Measurements from ENCODE around the gene RIMBP2. TPM values are rescaled to one million over a fixed set of nuclear protein-coding genes. Genes with fewer than 3 reads are reported as not detected.

RIMBP2 gene
- total and polyA plus RNA-seq, 4 donors: 0.39 to 1.0 TPM; not detected in 2

- DNase-seq (peak in 1 of 2 donors; percentile 12), ATAC-seq (ENCODE audit: low FRiP score) (no peak)
- no peaks in the 10 kb centered on the region for H3K9me3 ChIP-seq (ENCODE audit: control insufficient read depth, low read length)
- no peaks in the 10 kb centered on the region for H3K27me3 ChIP-seq (ENCODE audit: control insufficient read depth in 1 of 2, insufficient read depth in 2 of 2, low read length in 1 of 2)
- H3K4me1 ChIP-seq (ENCODE audit: control insufficient read depth in 1 of 2, insufficient read depth in 2 of 2, low read length in 2 of 2): no peaks in the 10 kb centered on the region
- H3K36me3 ChIP-seq (ENCODE audit: control insufficient read depth in 1 of 2, insufficient read depth in 2 of 2, low read length in 1 of 2): no peaks in the 10 kb centered on the region
- 86 to 87% methylated on average over 20 of the region's 20 CpGs for WGBS, 2 donors
- H3K4me3 ChIP-seq (ENCODE audit: low read length in 2 of 2): no peak overlapping the region
- H3K27ac ChIP-seq (ENCODE audit: low read depth in 1 of 2, low read length in 2 of 2): no peak overlapping the region
- intact Hi-C loops (cut with DNase I): no loop called here
Observed at GRCh38 chr12:130425698-130426245, 290.3 kb downstream of the RIMBP2 start.

GRCh38 chr12:130424858-130425697 is 291.0 kb downstream of the RIMBP2 start:
- intact Hi-C loops (cut with DNase I): no loop called here
- Histone ChIP-seq H3K27ac (ENCODE audit: low read depth in 1 of 2, low read length in 2 of 2) (no peak overlapping the region), H3K4me3 (ENCODE audit: low read length in 2 of 2) (no peak overlapping the region), H3K4me1 (ENCODE audit: control insufficient read depth in 1 of 2, insufficient read depth in 2 of 2, low read length in 2 of 2) (no peaks in the 10 kb centered on the region), H3K27me3 (ENCODE audit: control insufficient read depth in 1 of 2, insufficient read depth in 2 of 2, low read length in 1 of 2) (no peaks in the 10 kb centered on the region), H3K36me3 (ENCODE audit: control insufficient read depth in 1 of 2, insufficient read depth in 2 of 2, low read length in 1 of 2) (no peaks in the 10 kb centered on the region), H3K9me3 (ENCODE audit: control insufficient read depth, low read length) (no peaks in the 10 kb centered on the region)
- peak in 1 of 2 donors; percentile 30 for DNase-seq
- WGBS, 2 donors: 75 to 78% methylated on average over 36 of the region's 36 CpGs
- ATAC-seq (ENCODE audit: low FRiP score): no peak

GRCh38 chr12:130423991-130424857 is 291.9 kb downstream of the RIMBP2 start:
- intact Hi-C loops (cut with DNase I): no loop called here
- 82 to 85% methylated on average over 44 to 51 of the region's 51 CpGs for WGBS, 2 donors
- Histone ChIP-seq H3K27ac (ENCODE audit: low read depth in 1 of 2, low read length in 2 of 2) (no peak overlapping the region), H3K27me3 (ENCODE audit: control insufficient read depth in 1 of 2, insufficient read depth in 2 of 2, low read length in 1 of 2) (no peaks in the 10 kb centered on the region), H3K9me3 (ENCODE audit: control insufficient read depth, low read length) (no peaks in the 10 kb centered on the region), H3K36me3 (ENCODE audit: control insufficient read depth in 1 of 2, insufficient read depth in 2 of 2, low read length in 1 of 2) (no peaks in the 10 kb centered on the region), H3K4me3 (ENCODE audit: low read length in 2 of 2) (no peak overlapping the region), H3K4me1 (ENCODE audit: control insufficient read depth in 1 of 2, insufficient read depth in 2 of 2, low read length in 2 of 2) (no peaks in the 10 kb centered on the region)
- DNase-seq (peak in 1 of 2 donors; percentile 42), ATAC-seq (ENCODE audit: low FRiP score) (no peak)

- intact Hi-C loops (cut with DNase I): no loop called here
- WGBS, 2 donors: 85 to 87% methylated on average over 11 of the region's 11 CpGs
- Histone ChIP-seq H3K36me3 (ENCODE audit: control insufficient read depth in 1 of 2, insufficient read depth in 2 of 2, low read length in 1 of 2) (no peaks in the 10 kb centered on the region), H3K27ac (ENCODE audit: low read depth in 1 of 2, low read length in 2 of 2) (no peak overlapping the region), H3K27me3 (ENCODE audit: control insufficient read depth in 1 of 2, insufficient read depth in 2 of 2, low read length in 1 of 2) (no peaks in the 10 kb centered on the region), H3K4me1 (ENCODE audit: control insufficient read depth in 1 of 2, insufficient read depth in 2 of 2, low read length in 2 of 2) (no peaks in the 10 kb centered on the region), H3K4me3 (ENCODE audit: low read length in 2 of 2) (no peak overlapping the region), H3K9me3 (ENCODE audit: control insufficient read depth, low read length) (no peaks in the 10 kb centered on the region)
- no peak for ATAC-seq (ENCODE audit: low FRiP score)
- no peak for DNase-seq
Observed at GRCh38 chr12:130423136-130423535, 293.0 kb downstream of the RIMBP2 start.

GRCh38 chr12:130422676-130423075 is 293.4 kb downstream of the RIMBP2 start:
- Histone ChIP-seq H3K4me3 (ENCODE audit: low read length in 2 of 2) (no peak overlapping the region), H3K4me1 (ENCODE audit: control insufficient read depth in 1 of 2, insufficient read depth in 2 of 2, low read length in 2 of 2) (no peaks in the 10 kb centered on the region), H3K36me3 (ENCODE audit: control insufficient read depth in 1 of 2, insufficient read depth in 2 of 2, low read length in 1 of 2) (no peaks in the 10 kb centered on the region), H3K27me3 (ENCODE audit: control insufficient read depth in 1 of 2, insufficient read depth in 2 of 2, low read length in 1 of 2) (no peaks in the 10 kb centered on the region), H3K27ac (ENCODE audit: low read depth in 1 of 2, low read length in 2 of 2) (no peak overlapping the region), H3K9me3 (ENCODE audit: control insufficient read depth, low read length) (no peaks in the 10 kb centered on the region)
- ATAC-seq (ENCODE audit: low FRiP score) (no peak), DNase-seq (no peak)
- 86 to 87% methylated on average over 8 of the region's 8 CpGs for WGBS, 2 donors
- intact Hi-C loops (cut with DNase I): no loop called here

- Histone ChIP-seq H3K4me3 (ENCODE audit: low read length in 2 of 2) (no peak overlapping the region), H3K36me3 (ENCODE audit: control insufficient read depth in 1 of 2, insufficient read depth in 2 of 2, low read length in 1 of 2) (no peaks in the 10 kb centered on the region), H3K27ac (ENCODE audit: low read depth in 1 of 2, low read length in 2 of 2) (no peak overlapping the region), H3K4me1 (ENCODE audit: control insufficient read depth in 1 of 2, insufficient read depth in 2 of 2, low read length in 2 of 2) (no peaks in the 10 kb centered on the region), H3K27me3 (ENCODE audit: control insufficient read depth in 1 of 2, insufficient read depth in 2 of 2, low read length in 1 of 2) (no peaks in the 10 kb centered on the region), H3K9me3 (ENCODE audit: control insufficient read depth, low read length) (no peaks in the 10 kb centered on the region)
- ATAC-seq (ENCODE audit: low FRiP score) (no peak), DNase-seq (no peak)
- intact Hi-C loops (cut with DNase I): no loop called here
- WGBS, 2 donors: 72 to 75% methylated on average over 6 of the region's 6 CpGs
Observed at GRCh38 chr12:130421896-130422295, 294.2 kb downstream of the RIMBP2 start.

GRCh38 chr12:130420071-130420470 is 296.0 kb downstream of the RIMBP2 start:
- intact Hi-C loops (cut with DNase I): no loop called here

GRCh38 chr12:130419116-130419515 is 297.0 kb downstream of the RIMBP2 start:
- Histone ChIP-seq H3K27me3 (ENCODE audit: control insufficient read depth in 1 of 2, insufficient read depth in 2 of 2, low read length in 1 of 2) (no peaks in the 10 kb centered on the region), H3K4me3 (ENCODE audit: low read length in 2 of 2) (no peak overlapping the region), H3K36me3 (ENCODE audit: control insufficient read depth in 1 of 2, insufficient read depth in 2 of 2, low read length in 1 of 2) (no peaks in the 10 kb centered on the region), H3K9me3 (ENCODE audit: control insufficient read depth, low read length) (no peaks in the 10 kb centered on the region), H3K27ac (ENCODE audit: low read depth in 1 of 2, low read length in 2 of 2) (no peak overlapping the region), H3K4me1 (ENCODE audit: control insufficient read depth in 1 of 2, insufficient read depth in 2 of 2, low read length in 2 of 2) (no peaks in the 10 kb centered on the region)
- WGBS, 2 donors: 60 to 68% methylated on average over 6 of the region's 6 CpGs
- intact Hi-C loops (cut with DNase I): no loop called here
- no peak for ATAC-seq (ENCODE audit: low FRiP score)
- DNase-seq: no peak

More at GRCh38 chr12:130420071-130420470, 296.0 kb downstream of the RIMBP2 start:
- 68 to 75% methylated on average over 4 of the region's 4 CpGs for WGBS, 2 donors
- H3K4me3 ChIP-seq (ENCODE audit: low read length in 2 of 2): no peak overlapping the region
- H3K27ac ChIP-seq (ENCODE audit: low read depth in 1 of 2, low read length in 2 of 2): no peak overlapping the region
- no peaks in the 10 kb centered on the region for H3K27me3 ChIP-seq (ENCODE audit: control insufficient read depth in 1 of 2, insufficient read depth in 2 of 2, low read length in 1 of 2)
- H3K9me3 ChIP-seq (ENCODE audit: control insufficient read depth, low read length): no peaks in the 10 kb centered on the region
- H3K4me1 ChIP-seq (ENCODE audit: control insufficient read depth in 1 of 2, insufficient read depth in 2 of 2, low read length in 2 of 2): no peaks in the 10 kb centered on the region
- H3K36me3 ChIP-seq (ENCODE audit: control insufficient read depth in 1 of 2, insufficient read depth in 2 of 2, low read length in 1 of 2): no peaks in the 10 kb centered on the region
- no peak for ATAC-seq (ENCODE audit: low FRiP score)
- no peak for DNase-seq
